Pancreas (tissue), 10 donors: ENCODE data around the gene FGFBP2. TPM values are rescaled to one million over a fixed set of nuclear protein-coding genes. Genes with fewer than 3 reads are reported as not detected.

Experiments used
- ATAC-seq, 4 donors: fragments of 200-7000 bp; cut with Tn5 transposase; one replicate each; pipeline versions ENCODE4 v1.8.0 to v1.9.1; 2020; ENCODE audit warnings: mild to moderate bottlenecking in 4 of 4, moderate library complexity in 4 of 4
- DNase-seq, 6 donors: peaks; one replicate each; pipeline ENCODE4 v3.0.0-alpha.2; 2020
- FAIRE-seq: peaks from 2 replicates; lab custom pipeline; 2012; peaks lifted over from hg19 to GRCh38; lab: Jason Lieb, UNC
- H3K27ac ChIP-seq, 4 donors: fragments of 200-600 bp; sonication (generic); 1 replicate in 3 of 4; 2 replicates in 1 of 4; pipeline versions ENCODE4 v1.5.0 to v1.8.0; 2020
- H3K27me3 ChIP-seq, 4 donors: fragments of 200-600 bp; one replicate each; pipeline ENCODE4 v1.8.0; 2021
- H3K36me3 ChIP-seq, 3 donors: fragments of 200-600 bp; sonication (generic) in 1 of 3; one replicate each; pipeline versions ENCODE4 v1.5.0 to v1.8.0; 2020 to 2021
- H3K4me1 ChIP-seq, 3 donors: fragments of 200-600 bp; one replicate each; pipeline ENCODE4 v1.8.0; 2021
- H3K4me3 ChIP-seq, 4 donors: fragments of 200-600 bp; sonication (generic) in 2 of 4; one replicate each; pipeline versions ENCODE4 v1.5.0 to v1.8.0; 2020 to 2021
- H3K9me3 ChIP-seq, 4 donors: fragments of 200-600 bp; one replicate each; pipeline ENCODE4 v1.8.0; 2021
- CTCF ChIP-seq, 4 donors: fragments of 200-600 bp; sonication (generic) in 3 of 4; IDR thresholded peaks; one replicate each; pipeline versions ENCODE4 v1.5.0 to v1.8.0; 2021; ENCODE audit warnings: antibody characterized with exemption in 4 of 4
- WGBS, 2 donors: extraction: QIAGEN DNeasy Blood & Tissue Kit; methylation state at CpG; one replicate each; pipeline ENCODE4 v1.1.7; 2013; 5-methylcytosine and 5-hydroxymethylcytosine counted together
- intact Hi-C, 3 donors: fragments of 100-400 bp; cut with DNase I; formaldehyde crosslinking; loops; one replicate each; pipeline versions ENCODE4 v1.11.1 to v1.14.2; 2022
- polyA plus RNA-seq, 2 donors: library from polyadenylated mRNA; stranded (reverse); fragments of 200-250 nt; gene quantifications; one replicate each; pipeline ENCODE4 v1.2.3, GENCODE V29; 2013
- total RNA-seq, 6 donors: library from RNA; stranded (reverse); fragmentation: NEBNext Ultra II Directional in 4 of 6; extraction: Animal tissue kit (Norgen Biotek cat#: 25700) in 4 of 6; gene quantifications; one replicate each; pipeline versions ENCODE4 v1.2.1 to v1.2.4, GENCODE V29; 2021 to 2023
- donor health status: healthy with polysubstance abuse.
- donor health status: DM: no; HTN: no; CAD: no; lungs with moderate emphysema.
- donor health status: DM: no; HTN: no; CAD: no.
- donor health status: control.
- donor health status: control.
- donor health status: Bipolar disorder and iron deficiency.
- donor health status: DM: yes; HTN: yes; CAD: no.
- donor health status: DM: no; HTN: no; CAD: no.
- donor health status: DM: no; HTN: no; CAD: no.
- donor health status: DM: yes; HTN: yes; CAD: no.

The FGFBP2 gene
- total and polyA plus RNA-seq, 8 donors = 0.13 to 0.92 (median 0.34) TPM; not detected in 5

GRCh38 chr4:15931451-15932210, 31.3 kb downstream of the FGFBP2 start:
- no peaks in the 10 kb centered on the region for H3K27me3 ChIP-seq
- no peak for TF ChIP-seq CTCF (IDR thresholded peaks at IDR 0.05)
- no peaks in the 10 kb centered on the region for H3K36me3 ChIP-seq
- no peak overlapping the region for H3K4me3 ChIP-seq
- intact Hi-C loops = no loop called here
- H3K27ac ChIP-seq = no peak overlapping the region
- no peaks in the 10 kb centered on the region for H3K4me1 ChIP-seq
- DNase-seq (no peak), FAIRE-seq (no peak), ATAC-seq (no peak)
- no peaks in the 10 kb centered on the region for H3K9me3 ChIP-seq
- 77 to 87% methylated on average over 5 of the region's 5 CpGs for WGBS, 2 donors

- no peak overlapping the region for H3K27ac ChIP-seq
- DNase-seq = no peak
- no peaks in the 10 kb centered on the region for H3K27me3 ChIP-seq
- no peak for TF ChIP-seq CTCF (IDR thresholded peaks at IDR 0.05)
- WGBS, 2 donors = 62 to 75% methylated on average over 7 of the region's 7 CpGs
- H3K4me1 ChIP-seq = no peaks in the 10 kb centered on the region
- no peaks in the 10 kb centered on the region for H3K9me3 ChIP-seq
- FAIRE-seq = no peak
- H3K4me3 ChIP-seq = no peak overlapping the region
- H3K36me3 ChIP-seq = no peaks in the 10 kb centered on the region
- no peak for ATAC-seq
- intact Hi-C loops = no loop called here
Observed at GRCh38 chr4:15930314-15930713, 32.7 kb downstream of the FGFBP2 start.

GRCh38 chr4:15929540-15929939, 33.4 kb downstream of the FGFBP2 start:
- no peaks in the 10 kb centered on the region for H3K9me3 ChIP-seq
- intact Hi-C loops = no loop called here
- H3K4me1 ChIP-seq = no peaks in the 10 kb centered on the region
- no peak overlapping the region for H3K4me3 ChIP-seq
- no peak for TF ChIP-seq CTCF (IDR thresholded peaks at IDR 0.05)
- no peak for DNase-seq
- no peak for ATAC-seq
- 36 to 56% methylated on average over 3 of the region's 3 CpGs for WGBS, 2 donors
- H3K27me3 ChIP-seq = no peaks in the 10 kb centered on the region
- FAIRE-seq = no peak
- H3K27ac ChIP-seq = no peak overlapping the region
- H3K36me3 ChIP-seq = no peaks in the 10 kb centered on the region

GRCh38 chr4:15928883-15929282, 34.1 kb downstream of the FGFBP2 start:
- Histone ChIP-seq H3K9me3 (no peaks in the 10 kb centered on the region), H3K4me3 (no peak overlapping the region), H3K36me3 (no peaks in the 10 kb centered on the region), H3K27ac (no peak overlapping the region), H3K27me3 (no peaks in the 10 kb centered on the region), H3K4me1 (no peaks in the 10 kb centered on the region)
- 60 to 73% methylated on average over 5 of the region's 5 CpGs for WGBS, 2 donors
- ATAC-seq = no peak
- no peak for DNase-seq
- TF ChIP-seq CTCF (IDR thresholded peaks at IDR 0.05) = no peak
- intact Hi-C loops = no loop called here
- no peak for FAIRE-seq

GRCh38 chr4:15926486-15926885, 36.5 kb downstream of the FGFBP2 start:
- TF ChIP-seq CTCF (IDR thresholded peaks at IDR 0.05) = no peak
- no peaks in the 10 kb centered on the region for H3K9me3 ChIP-seq
- FAIRE-seq (no peak), ATAC-seq (no peak), DNase-seq (no peak)
- 59 to 63% methylated on average over 7 of the region's 7 CpGs for WGBS, 2 donors
- no peaks in the 10 kb centered on the region for H3K27me3 ChIP-seq
- no peaks in the 10 kb centered on the region for H3K4me1 ChIP-seq
- no peak overlapping the region for H3K4me3 ChIP-seq
- no peaks in the 10 kb centered on the region for H3K36me3 ChIP-seq
- intact Hi-C loops = no loop called here
- H3K27ac ChIP-seq = no peak overlapping the region
